ENCODE measurements around the gene CCDC102A. TPM values are rescaled to one million over a fixed set of nuclear protein-coding genes. Genes with fewer than 3 reads are reported as not detected.

Gene CCDC102A
- total and polyA plus RNA-seq, 10 of the 15 experiments (the other 5 are each of a cell fraction or from before 2014, with no cell fraction given): 0.03 to 5.9 (median 2.4) TPM

DNA sequence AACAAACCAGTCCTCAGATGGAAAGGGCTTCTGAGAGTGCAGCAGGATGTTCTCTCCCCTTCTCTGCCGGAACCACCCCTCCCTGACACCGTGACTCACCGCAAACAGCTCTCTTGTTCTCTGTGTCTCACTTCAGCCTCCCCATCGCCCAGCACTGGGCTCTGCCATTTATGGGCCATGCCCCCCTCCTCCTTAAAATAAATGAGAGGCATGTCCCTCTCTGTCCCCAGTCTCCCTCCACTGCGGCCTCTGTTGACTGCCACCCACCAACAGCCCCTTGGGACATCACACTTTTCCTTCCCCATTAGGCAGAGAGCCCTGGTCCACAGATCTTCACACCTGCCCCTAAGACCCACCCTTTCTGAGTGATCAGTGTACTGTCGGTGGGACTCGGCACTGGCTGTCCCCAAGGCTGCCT, 6.3 kb downstream of the CCDC102A start (continued):
- TF ChIP-seq, protein P1, sequence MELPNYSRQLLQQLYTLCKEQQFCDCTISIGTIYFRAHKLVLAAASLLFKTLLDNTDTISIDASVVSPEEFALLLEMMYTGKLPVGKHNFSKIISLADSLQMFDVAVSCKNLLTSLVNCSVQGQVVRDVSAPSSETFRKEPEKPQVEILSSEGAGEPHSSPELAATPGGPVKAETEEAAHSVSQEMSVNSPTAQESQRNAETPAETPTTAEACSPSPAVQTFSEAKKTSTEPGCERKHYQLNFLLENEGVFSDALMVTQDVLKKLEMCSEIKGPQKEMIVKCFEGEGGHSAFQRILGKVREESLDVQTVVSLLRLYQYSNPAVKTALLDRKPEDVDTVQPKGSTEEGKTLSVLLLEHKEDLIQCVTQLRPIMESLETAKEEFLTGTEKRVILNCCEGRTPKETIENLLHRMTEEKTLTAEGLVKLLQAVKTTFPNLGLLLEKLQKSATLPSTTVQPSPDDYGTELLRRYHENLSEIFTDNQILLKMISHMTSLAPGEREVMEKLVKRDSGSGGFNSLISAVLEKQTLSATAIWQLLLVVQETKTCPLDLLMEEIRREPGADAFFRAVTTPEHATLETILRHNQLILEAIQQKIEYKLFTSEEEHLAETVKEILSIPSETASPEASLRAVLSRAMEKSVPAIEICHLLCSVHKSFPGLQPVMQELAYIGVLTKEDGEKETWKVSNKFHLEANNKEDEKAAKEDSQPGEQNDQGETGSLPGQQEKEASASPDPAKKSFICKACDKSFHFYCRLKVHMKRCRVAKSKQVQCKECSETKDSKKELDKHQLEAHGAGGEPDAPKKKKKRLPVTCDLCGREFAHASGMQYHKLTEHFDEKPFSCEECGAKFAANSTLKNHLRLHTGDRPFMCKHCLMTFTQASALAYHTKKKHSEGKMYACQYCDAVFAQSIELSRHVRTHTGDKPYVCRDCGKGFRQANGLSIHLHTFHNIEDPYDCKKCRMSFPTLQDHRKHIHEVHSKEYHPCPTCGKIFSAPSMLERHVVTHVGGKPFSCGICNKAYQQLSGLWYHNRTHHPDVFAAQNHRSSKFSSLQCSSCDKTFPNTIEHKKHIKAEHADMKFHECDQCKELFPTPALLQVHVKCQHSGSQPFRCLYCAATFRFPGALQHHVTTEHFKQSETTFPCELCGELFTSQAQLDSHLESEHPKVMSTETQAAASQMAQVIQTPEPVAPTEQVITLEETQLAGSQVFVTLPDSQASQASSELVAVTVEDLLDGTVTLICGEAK (IDR thresholded peaks at IDR 0.05; ENCODE audit: borderline replicate concordance): peak; percentile 28; the same call in 1 of the 2 replicates
- no peak for TF ChIP-seq SMAD1 (IDR thresholded peaks at IDR 0.05; ENCODE audit: low read depth, partially characterized antibody)
- TF ChIP-seq, protein P2, sequence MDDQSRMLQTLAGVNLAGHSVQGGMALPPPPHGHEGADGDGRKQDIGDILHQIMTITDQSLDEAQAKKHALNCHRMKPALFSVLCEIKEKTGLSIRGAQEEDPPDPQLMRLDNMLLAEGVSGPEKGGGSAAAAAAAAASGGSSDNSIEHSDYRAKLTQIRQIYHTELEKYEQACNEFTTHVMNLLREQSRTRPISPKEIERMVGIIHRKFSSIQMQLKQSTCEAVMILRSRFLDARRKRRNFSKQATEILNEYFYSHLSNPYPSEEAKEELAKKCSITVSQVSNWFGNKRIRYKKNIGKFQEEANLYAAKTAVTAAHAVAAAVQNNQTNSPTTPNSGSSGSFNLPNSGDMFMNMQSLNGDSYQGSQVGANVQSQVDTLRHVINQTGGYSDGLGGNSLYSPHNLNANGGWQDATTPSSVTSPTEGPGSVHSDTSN (IDR thresholded peaks at IDR 0.05; ENCODE audit: insufficient replicate concordance, low read depth, low read length): no peak
- no peak for TF ChIP-seq NRF1 (conservative IDR thresholded peaks at IDR 0.05; ENCODE audit: low read depth, low read length)
- TF ChIP-seq, protein P3, sequence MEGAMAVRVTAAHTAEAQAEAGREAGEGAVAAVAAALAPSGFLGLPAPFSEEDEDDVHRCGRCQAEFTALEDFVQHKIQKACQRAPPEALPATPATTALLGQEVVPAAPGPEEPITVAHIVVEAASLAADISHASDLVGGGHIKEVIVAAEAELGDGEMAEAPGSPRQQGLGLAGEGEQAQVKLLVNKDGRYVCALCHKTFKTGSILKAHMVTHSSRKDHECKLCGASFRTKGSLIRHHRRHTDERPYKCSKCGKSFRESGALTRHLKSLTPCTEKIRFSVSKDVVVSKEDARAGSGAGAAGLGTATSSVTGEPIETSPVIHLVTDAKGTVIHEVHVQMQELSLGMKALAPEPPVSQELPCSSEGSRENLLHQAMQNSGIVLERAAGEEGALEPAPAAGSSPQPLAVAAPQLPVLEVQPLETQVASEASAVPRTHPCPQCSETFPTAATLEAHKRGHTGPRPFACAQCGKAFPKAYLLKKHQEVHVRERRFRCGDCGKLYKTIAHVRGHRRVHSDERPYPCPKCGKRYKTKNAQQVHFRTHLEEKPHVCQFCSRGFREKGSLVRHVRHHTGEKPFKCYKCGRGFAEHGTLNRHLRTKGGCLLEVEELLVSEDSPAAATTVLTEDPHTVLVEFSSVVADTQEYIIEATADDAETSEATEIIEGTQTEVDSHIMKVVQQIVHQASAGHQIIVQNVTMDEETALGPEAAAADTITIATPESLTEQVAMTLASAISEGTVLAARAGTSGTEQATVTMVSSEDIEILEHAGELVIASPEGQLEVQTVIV (IDR thresholded peaks at IDR 0.05; ENCODE audit: borderline replicate concordance, partially characterized antibody): no peak
- no peak for TF ChIP-seq LARP7 (IDR thresholded peaks at IDR 0.05)
- TF ChIP-seq, protein P4, sequence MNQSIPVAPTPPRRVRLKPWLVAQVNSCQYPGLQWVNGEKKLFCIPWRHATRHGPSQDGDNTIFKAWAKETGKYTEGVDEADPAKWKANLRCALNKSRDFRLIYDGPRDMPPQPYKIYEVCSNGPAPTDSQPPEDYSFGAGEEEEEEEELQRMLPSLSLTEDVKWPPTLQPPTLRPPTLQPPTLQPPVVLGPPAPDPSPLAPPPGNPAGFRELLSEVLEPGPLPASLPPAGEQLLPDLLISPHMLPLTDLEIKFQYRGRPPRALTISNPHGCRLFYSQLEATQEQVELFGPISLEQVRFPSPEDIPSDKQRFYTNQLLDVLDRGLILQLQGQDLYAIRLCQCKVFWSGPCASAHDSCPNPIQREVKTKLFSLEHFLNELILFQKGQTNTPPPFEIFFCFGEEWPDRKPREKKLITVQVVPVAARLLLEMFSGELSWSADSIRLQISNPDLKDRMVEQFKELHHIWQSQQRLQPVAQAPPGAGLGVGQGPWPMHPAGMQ (IDR thresholded peaks at IDR 0.05; ENCODE audit: borderline replicate concordance): no peak
- peak; percentile 49; the same call in 1 of the 2 replicates for TF ChIP-seq MTA2 (IDR thresholded peaks at IDR 0.05; ENCODE audit: low read depth)
- no peak for TF ChIP-seq ZBED1 (IDR thresholded peaks at IDR 0.05; ENCODE audit: borderline replicate concordance)
- TF ChIP-seq HDGF (IDR thresholded peaks at IDR 0.05): peak; percentile 74; the same call in 1 of the 2 replicates

Data from GM12878 (cell line).